GM12874 (cell line): Measurements from ENCODE around the gene CIB2.

ENCODE experiments used
- TF ChIP-seq, protein P1 (sequence below): IDR thresholded peaks from 2 replicates; pipeline ENCODE4 v1.5.1; 2011; ENCODE audit warnings: low read depth, mild to moderate bottlenecking, control low read depth, low read length, moderate library complexity; ENCODE audit not compliant: insufficient read depth

Gene CIB2

DNA sequence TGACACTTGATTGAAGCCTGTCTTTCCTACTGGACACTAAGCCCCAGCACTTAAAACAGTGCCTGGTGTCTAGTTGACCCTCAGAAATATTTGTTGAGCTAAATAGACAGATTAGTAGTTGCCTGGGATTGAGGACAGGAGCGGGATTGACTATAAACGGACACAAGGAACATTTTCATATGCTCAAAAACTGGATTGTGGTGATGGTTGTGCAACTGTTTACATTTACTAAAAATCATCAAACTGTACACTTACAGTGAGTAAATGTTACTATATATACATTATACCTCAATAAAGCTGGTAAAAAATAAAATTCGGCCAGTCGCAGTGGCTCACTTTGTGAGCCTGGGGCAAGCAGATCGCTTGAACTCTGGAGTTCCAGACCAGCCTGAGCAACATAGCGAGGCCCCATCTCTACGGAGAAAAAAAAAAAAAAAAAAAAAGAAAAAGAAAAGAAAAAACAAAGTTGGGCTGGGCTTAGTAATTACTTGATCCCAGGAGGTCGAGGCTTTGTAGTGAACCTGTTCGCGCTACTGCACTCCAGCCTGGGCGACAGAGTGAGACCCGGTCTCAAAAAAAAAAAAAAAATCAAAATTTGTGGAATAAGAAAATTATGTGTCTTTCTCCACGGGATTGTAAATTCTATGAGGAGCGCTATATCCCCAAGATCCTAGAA is 17.3 kb upstream of the CIB2 start:
- TF ChIP-seq, protein P1, sequence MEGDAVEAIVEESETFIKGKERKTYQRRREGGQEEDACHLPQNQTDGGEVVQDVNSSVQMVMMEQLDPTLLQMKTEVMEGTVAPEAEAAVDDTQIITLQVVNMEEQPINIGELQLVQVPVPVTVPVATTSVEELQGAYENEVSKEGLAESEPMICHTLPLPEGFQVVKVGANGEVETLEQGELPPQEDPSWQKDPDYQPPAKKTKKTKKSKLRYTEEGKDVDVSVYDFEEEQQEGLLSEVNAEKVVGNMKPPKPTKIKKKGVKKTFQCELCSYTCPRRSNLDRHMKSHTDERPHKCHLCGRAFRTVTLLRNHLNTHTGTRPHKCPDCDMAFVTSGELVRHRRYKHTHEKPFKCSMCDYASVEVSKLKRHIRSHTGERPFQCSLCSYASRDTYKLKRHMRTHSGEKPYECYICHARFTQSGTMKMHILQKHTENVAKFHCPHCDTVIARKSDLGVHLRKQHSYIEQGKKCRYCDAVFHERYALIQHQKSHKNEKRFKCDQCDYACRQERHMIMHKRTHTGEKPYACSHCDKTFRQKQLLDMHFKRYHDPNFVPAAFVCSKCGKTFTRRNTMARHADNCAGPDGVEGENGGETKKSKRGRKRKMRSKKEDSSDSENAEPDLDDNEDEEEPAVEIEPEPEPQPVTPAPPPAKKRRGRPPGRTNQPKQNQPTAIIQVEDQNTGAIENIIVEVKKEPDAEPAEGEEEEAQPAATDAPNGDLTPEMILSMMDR, result no peak

DNA sequence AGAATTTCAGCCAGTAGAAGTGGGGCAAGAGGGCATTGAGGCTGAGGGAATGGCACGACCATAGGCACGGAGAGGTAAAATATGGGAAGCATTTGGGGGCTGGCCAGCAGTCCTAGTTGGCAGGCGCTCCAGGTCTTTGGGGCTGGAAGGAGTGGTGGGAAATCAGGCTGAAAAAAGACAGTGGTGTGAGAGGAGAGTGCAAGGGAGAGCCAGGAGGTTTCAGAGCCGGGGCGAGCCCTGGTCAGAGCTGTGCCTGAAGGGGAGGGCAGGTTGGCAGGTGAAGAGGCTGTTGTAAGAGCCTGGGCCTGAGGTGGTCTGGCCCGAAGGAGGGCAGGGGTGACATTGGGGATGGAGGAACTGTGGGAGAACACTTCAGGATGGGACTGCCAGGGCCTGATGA is 16.3 kb upstream of the CIB2 start:
- TF ChIP-seq, protein P1, result no peak

DNA sequence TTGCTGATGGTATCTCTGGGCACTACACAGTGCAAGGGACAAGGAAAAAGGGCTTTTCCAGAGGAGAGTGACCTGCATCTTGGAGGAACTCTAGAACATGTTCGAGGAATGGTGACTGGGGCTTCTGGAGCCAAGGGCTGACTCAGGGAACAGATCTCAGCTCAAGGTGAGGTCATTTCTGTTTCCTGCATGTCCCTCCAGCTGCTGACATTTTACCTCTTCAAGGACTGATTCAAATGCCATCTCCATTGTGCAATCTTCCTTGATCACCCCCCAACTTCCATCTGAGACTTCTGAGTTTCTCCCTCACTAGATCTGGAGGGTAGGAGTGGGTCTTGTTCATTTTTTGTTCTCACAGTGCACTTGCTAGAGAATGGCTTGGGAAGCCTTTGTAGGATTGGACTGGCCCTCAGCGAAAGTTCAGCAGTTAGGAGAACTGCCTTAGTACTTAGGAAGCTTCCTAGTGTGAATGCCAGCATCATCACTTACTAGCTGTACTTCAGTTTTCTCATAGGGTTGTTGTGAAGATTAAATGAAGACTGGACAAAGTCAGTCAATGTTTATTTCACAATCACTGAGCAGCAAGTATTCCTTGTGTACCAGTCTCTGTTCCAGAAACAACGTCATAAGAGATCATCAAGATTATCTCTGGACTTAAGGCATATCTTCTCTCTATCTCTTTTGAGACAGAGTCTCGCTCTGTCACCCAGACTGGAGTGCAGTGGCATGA is 15.3 kb upstream of the CIB2 start:
- TF ChIP-seq, protein P1, result no peak

DNA sequence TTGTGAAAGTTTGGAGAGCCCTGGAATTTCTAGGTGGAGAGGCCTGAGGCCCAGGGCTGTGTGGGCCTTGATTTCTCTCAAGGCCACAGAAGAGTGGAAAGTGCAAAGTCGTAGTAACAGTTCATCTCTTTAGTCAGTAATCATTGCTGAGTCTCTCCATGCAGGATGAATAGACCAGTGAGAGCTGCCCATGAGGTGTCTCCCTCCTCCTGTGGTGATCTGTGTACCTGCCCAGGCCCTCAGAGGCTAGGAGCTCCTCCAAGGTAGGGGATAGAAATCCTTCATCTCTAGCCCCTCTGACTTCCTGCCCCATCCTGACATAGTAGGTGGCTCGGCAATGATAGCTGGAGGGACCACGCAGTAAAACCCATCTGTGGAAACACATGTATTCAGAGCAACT is 11.1 kb upstream of the CIB2 start:
- TF ChIP-seq, protein P1, result no peak

DNA sequence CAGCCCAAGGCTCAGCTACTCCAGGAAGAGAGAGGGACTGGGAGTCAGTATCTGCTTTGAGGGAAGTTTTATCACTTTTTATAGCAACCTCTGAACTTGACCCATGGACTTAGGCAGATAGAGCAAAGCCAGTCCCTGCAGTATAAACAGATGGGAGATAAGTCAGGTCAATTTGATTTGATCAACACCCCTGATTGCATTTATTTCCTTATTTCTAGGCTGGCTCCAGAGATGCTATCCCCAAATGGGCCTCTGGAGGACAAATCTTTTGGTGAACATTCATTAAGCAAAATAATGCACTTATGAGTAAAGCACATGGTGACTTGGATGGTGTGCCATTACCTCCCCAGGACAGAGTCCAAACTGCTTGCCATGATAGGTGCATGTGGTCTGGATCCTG is 9.0 kb upstream of the CIB2 start:
- TF ChIP-seq, protein P1, result no peak

DNA sequence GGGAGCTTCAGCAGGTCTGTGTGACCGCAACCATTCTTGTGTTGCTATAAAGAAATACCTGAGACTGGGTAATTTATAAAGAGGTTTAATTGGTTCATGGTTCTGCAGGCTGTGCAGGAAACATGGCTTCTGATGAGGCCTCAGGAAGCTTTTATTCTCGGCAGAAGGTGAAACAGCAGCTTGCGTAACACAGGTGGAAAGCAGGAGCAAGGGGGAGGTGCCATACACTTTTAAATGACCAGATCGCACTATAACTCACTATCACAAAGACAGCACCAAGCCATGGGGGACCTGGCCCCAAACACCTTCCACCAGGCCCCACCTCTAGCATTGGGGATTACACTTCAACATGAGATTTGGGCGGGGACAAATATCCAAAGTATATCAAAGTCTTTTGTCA is 8.3 kb upstream of the CIB2 start:
- TF ChIP-seq, protein P1, result no peak

DNA sequence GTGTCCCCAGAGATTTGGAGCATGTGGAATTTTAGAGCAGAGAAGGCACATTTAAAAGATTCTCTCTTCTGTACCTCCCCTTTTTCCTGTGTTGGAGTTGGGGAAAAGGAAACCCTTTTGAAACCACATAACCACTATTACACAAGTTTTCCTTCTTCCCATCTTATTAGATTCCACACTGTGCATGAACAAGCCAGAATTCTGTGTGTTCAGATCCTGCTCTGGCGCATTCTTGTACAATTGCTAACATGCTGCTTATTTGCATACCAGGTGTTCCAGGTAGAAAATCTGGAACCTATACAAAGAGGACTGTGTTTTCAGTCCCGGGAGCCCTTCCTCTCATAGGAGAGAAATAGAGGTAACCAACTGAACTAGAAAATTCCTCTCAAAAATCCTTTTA is 2.6 kb upstream of the CIB2 start:
- TF ChIP-seq, protein P1, result no peak
